HEK293 (cell line): Measurements from ENCODE around the gene NCOR2.

Experiments
- CTCF ChIA-PET: fragments of 350-600 bp; formaldehyde crosslinking; extraction: SDS; loops from one replicate; lab custom pipeline; 2021; ENCODE audit warnings: antibody characterized with exemption; lab: Yijun Ruan, JAX
- POLR2A ChIA-PET: fragments of 300-600 bp; formaldehyde crosslinking; extraction: SDS; loops from one replicate; lab custom pipeline; 2020; ENCODE audit warnings: antibody characterized with exemption, inconsistent platforms; lab: Yijun Ruan, JAX
- H3K27ac ChIP-seq: fragments of 200-500 bp; sonication (Bioruptor generic); 2 replicates; pipeline ENCODE4 v1.5.1; 2014; ENCODE audit warnings: low read depth, low read length, control low read depth, inconsistent platforms; ENCODE audit errors: extremely low read depth
- H3K36me3 ChIP-seq, 2 experiments: fragments of 200-500 bp in 1 of 2; sonication (Bioruptor generic) in 1 of 2; 1 replicate in 1 of 2; 2 replicates in 1 of 2; pipeline ENCODE4 v1.5.1; 2014 to 2017; ENCODE audit warnings: inconsistent platforms in 2 of 2, low read length in 2 of 2; ENCODE audit not compliant: control insufficient read depth in 2 of 2, insufficient read depth in 1 of 2
- H3K4me1 ChIP-seq: fragments of 200-500 bp; sonication (Bioruptor generic); 2 replicates; pipeline ENCODE4 v1.5.1; 2014; ENCODE audit warnings: mild to moderate bottlenecking, low read length, inconsistent platforms; ENCODE audit not compliant: control insufficient read depth, insufficient read depth
- H3K4me3 ChIP-seq: 2 replicates; pipeline ENCODE4 v1.5.1; 2011; ENCODE audit warnings: low read depth, mild to moderate bottlenecking, control low read depth, low read length, moderate library complexity
- H3K9me3 ChIP-seq: fragments of 200-500 bp; sonication (Bioruptor generic); 2 replicates; pipeline ENCODE4 v1.5.1; 2014; ENCODE audit warnings: low read depth, low read length, inconsistent platforms; ENCODE audit not compliant: control insufficient read depth, insufficient read depth
- BCL11A ChIP-seq: fragments of 450-650 bp; formaldehyde crosslinking; IDR thresholded peaks from 2 replicates; pipeline ENCODE4 v1.5.1; 2016; ENCODE audit warnings: low read depth, missing biosample characterization, missing genetic modification characterization
- GLIS2 ChIP-seq: fragments of 450-650 bp; formaldehyde crosslinking; IDR thresholded peaks from 2 replicates; pipeline ENCODE4 v1.5.1; 2016; ENCODE audit warnings: missing biosample characterization, missing genetic modification characterization
- OSR2 ChIP-seq: fragments of 450-650 bp; formaldehyde crosslinking; IDR thresholded peaks from 2 replicates; pipeline ENCODE4 v1.5.1; 2016; ENCODE audit warnings: missing biosample characterization, missing genetic modification characterization
- PRDM1 ChIP-seq: fragments of 450-650 bp; formaldehyde crosslinking; IDR thresholded peaks from 2 replicates; pipeline ENCODE4; 2016; ENCODE audit warnings: missing biosample characterization, missing genetic modification characterization
- SCRT2 ChIP-seq: fragments of 450-650 bp; formaldehyde crosslinking; IDR thresholded peaks from 2 replicates; pipeline ENCODE4 v1.5.1; 2016; ENCODE audit warnings: missing biosample characterization, missing genetic modification characterization
- SP7 ChIP-seq: fragments of 450-650 bp; formaldehyde crosslinking; IDR thresholded peaks from 2 replicates; pipeline ENCODE4 v1.5.1; 2016; ENCODE audit warnings: missing biosample characterization, missing genetic modification characterization
- ZFP37 ChIP-seq: fragments of 450-650 bp; formaldehyde crosslinking; IDR thresholded peaks from 2 replicates; pipeline ENCODE4 v1.5.1; 2016; ENCODE audit warnings: missing biosample characterization, missing genetic modification characterization
- ZIC2 ChIP-seq: fragments of 450-650 bp; formaldehyde crosslinking; IDR thresholded peaks from 2 replicates; pipeline ENCODE4 v1.5.1; 2016; ENCODE audit warnings: missing biosample characterization, missing genetic modification characterization
- ZNF623 ChIP-seq: fragments of 450-650 bp; formaldehyde crosslinking; IDR thresholded peaks from 2 replicates; pipeline ENCODE4 v1.5.1; 2016; ENCODE audit warnings: missing biosample characterization, missing genetic modification characterization
- ZNF843 ChIP-seq: fragments of 450-650 bp; formaldehyde crosslinking; IDR thresholded peaks from 2 replicates; pipeline ENCODE4 v1.5.1; 2016; ENCODE audit warnings: missing biosample characterization, missing genetic modification characterization
- TF ChIP-seq, protein P1 (sequence below): fragments of 450-650 bp; formaldehyde crosslinking; IDR thresholded peaks from 2 replicates; pipeline ENCODE4 v1.5.1; 2016; ENCODE audit warnings: missing biosample characterization, missing genetic modification characterization
- TF ChIP-seq, protein P2 (sequence below): fragments of 450-650 bp; formaldehyde crosslinking; IDR thresholded peaks from 2 replicates; pipeline ENCODE4 v1.5.1; 2016; ENCODE audit warnings: missing biosample characterization, missing genetic modification characterization, low read depth
- TF ChIP-seq, protein P3 (sequence below): fragments of 450-650 bp; formaldehyde crosslinking; optimal IDR thresholded peaks from 2 replicates; pipeline ENCODE3; 2016; ENCODE audit warnings: missing biosample characterization, mild to moderate bottlenecking, missing genetic modification characterization
- TF ChIP-seq, protein P4 (sequence below): fragments of 450-650 bp; formaldehyde crosslinking; IDR thresholded peaks from 2 replicates; pipeline ENCODE4 v1.5.1; 2016; ENCODE audit warnings: missing biosample characterization, missing genetic modification characterization, borderline replicate concordance
- TF ChIP-seq, protein P5 (sequence below): fragments of 450-650 bp; formaldehyde crosslinking; IDR thresholded peaks from 2 replicates; pipeline ENCODE4 v1.5.1; 2016; ENCODE audit warnings: missing biosample characterization, missing genetic modification characterization

NCOR2 gene

DNA sequence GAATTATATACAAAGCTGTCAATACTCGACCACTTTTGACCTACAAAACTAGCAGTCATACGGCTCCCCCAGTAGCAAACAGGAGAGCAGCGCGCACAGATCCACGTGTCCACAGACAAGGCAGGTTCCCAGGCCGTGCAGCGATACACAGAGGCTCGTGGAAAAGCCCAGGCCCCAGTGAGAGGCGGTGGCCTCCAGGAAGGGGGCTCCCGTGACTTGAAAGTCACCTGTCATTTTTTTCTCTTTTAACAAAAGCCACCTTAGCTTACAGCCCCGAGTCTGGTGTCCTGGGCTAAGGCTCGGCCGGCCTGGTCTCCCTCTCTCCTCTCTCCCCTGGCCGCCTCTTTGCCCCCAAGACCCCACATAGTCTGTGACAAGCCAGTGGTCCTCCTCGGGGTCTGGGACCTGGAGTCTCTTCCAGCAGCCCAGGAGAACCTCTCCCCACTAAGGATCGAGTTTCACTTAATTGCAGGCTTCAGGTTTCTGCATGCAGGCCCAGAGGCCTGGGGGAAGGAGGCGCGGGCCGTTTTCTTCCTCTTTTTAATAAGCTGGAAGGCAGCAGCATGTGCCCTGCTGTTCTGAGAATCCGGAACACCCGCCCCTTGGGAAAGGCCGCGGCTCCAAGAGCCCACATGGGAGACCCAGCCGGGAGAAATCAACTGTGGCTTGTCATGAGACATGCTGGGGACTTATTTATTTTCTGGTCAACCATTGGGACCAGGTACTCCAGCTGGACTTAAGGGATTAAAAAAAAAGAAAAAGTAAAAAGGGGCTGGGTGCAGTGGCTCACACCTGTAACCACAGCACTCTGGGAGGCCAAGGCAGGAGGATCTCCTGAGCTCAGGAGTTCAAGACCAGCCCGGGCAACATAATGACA, 15.9 kb downstream of the NCOR2 start (continued):
- TF ChIP-seq OSR2 (tag by site-specific recombination) (peak; percentile 63; the same call in 1 of the 2 replicates), ZNF843 (tag by site-specific recombination) (peak; percentile 57), SCRT2 (peak; percentile 74)
- TF ChIP-seq, protein P1, sequence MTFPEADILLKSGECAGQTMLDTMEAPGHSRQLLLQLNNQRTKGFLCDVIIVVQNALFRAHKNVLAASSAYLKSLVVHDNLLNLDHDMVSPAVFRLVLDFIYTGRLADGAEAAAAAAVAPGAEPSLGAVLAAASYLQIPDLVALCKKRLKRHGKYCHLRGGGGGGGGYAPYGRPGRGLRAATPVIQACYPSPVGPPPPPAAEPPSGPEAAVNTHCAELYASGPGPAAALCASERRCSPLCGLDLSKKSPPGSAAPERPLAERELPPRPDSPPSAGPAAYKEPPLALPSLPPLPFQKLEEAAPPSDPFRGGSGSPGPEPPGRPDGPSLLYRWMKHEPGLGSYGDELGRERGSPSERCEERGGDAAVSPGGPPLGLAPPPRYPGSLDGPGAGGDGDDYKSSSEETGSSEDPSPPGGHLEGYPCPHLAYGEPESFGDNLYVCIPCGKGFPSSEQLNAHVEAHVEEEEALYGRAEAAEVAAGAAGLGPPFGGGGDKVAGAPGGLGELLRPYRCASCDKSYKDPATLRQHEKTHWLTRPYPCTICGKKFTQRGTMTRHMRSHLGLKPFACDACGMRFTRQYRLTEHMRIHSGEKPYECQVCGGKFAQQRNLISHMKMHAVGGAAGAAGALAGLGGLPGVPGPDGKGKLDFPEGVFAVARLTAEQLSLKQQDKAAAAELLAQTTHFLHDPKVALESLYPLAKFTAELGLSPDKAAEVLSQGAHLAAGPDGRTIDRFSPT (tag by site-specific recombination) = peak; percentile 47; the same call in 1 of the 2 replicates

DNA sequence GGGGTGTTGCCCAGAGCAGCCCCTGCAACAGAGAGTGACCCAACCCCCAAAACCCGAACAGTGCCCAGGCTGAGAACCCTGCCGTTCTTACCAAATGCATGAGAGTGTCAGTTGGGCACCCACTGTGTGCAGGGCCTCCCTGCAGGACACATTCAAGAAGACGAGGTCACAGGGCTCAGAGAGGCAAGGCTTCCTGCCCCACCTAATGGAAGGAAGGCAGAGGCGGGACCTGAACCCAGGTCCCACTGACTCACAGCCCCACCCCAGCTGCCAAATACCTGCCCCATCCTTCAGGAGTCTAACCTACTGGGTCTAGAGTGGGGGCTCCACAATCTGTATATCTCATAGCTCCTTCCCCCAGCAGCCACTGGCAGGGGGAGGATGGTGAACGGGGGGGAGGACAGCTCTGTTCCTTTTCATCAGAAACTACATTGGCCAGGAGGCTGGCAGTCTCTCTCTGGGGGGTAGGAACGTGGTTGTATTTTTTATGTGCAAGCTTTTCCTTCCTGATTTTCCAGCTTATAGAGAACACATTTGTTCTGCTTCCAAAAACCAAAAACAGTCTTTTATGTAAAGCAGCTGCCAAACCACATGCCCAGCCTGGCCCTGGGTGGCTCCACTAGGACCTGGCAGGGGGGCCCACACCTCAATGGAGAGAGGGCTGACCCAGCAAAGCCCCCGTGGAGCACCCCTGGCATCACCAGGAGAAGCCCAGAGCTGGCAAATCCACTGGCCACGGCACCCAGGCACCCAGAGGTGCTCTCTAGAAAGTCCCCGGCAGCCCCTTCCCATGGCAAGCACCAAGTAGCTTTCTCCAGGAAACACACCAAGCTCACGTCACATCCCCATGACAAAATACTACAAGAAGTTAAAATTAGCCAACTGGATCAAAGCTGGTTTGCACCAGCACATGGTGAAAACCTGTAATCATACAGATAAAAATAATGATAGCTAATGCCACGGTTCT, 17.0 kb downstream of the NCOR2 start:
- ChIA-PET POLR2A (interaction anchor here (0.8 to 1.7 kb wide), 2 partner anchors 32 to 135 kb away, joined by 3 to 5 read pairs; no protein-coding TSS in a partner anchor), CTCF (interaction anchor here (0.6 to 2.0 kb wide), 5 partner anchors 12 to 362 kb away, joined by 3 to 7 read pairs (median 3); no protein-coding TSS in a partner anchor)
- Histone ChIP-seq H3K36me3 (no peaks in the 10 kb centered on the region), H3K9me3 (no peaks in the 10 kb centered on the region), H3K4me1 (peaks cover 23% of the 10 kb centered on the region), H3K4me3 (no peak overlapping the region), H3K27ac (no peak overlapping the region; the same call in 1 of the 2 replicates)
- TF ChIP-seq PRDM1 = no peak
- TF ChIP-seq, protein P2, sequence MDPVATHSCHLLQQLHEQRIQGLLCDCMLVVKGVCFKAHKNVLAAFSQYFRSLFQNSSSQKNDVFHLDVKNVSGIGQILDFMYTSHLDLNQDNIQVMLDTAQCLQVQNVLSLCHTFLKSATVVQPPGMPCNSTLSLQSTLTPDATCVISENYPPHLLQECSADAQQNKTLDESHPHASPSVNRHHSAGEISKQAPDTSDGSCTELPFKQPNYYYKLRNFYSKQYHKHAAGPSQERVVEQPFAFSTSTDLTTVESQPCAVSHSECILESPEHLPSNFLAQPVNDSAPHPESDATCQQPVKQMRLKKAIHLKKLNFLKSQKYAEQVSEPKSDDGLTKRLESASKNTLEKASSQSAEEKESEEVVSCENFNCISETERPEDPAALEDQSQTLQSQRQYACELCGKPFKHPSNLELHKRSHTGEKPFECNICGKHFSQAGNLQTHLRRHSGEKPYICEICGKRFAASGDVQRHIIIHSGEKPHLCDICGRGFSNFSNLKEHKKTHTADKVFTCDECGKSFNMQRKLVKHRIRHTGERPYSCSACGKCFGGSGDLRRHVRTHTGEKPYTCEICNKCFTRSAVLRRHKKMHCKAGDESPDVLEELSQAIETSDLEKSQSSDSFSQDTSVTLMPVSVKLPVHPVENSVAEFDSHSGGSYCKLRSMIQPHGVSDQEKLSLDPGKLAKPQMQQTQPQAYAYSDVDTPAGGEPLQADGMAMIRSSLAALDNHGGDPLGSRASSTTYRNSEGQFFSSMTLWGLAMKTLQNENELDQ (tag by site-specific recombination) = no peak
- TF ChIP-seq, protein P3, sequence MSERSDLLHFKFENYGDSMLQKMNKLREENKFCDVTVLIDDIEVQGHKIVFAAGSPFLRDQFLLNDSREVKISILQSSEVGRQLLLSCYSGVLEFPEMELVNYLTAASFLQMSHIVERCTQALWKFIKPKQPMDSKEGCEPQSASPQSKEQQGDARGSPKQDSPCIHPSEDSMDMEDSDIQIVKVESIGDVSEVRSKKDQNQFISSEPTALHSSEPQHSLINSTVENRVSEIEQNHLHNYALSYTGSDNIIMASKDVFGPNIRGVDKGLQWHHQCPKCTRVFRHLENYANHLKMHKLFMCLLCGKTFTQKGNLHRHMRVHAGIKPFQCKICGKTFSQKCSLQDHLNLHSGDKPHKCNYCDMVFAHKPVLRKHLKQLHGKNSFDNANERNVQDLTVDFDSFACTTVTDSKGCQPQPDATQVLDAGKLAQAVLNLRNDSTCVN (tag by site-specific recombination) = peak; percentile 9
- no peak for TF ChIP-seq BCL11A (tag by site-specific recombination)
- no peak for TF ChIP-seq ZNF623
- no peak for TF ChIP-seq ZFP37
- TF ChIP-seq, protein P4, sequence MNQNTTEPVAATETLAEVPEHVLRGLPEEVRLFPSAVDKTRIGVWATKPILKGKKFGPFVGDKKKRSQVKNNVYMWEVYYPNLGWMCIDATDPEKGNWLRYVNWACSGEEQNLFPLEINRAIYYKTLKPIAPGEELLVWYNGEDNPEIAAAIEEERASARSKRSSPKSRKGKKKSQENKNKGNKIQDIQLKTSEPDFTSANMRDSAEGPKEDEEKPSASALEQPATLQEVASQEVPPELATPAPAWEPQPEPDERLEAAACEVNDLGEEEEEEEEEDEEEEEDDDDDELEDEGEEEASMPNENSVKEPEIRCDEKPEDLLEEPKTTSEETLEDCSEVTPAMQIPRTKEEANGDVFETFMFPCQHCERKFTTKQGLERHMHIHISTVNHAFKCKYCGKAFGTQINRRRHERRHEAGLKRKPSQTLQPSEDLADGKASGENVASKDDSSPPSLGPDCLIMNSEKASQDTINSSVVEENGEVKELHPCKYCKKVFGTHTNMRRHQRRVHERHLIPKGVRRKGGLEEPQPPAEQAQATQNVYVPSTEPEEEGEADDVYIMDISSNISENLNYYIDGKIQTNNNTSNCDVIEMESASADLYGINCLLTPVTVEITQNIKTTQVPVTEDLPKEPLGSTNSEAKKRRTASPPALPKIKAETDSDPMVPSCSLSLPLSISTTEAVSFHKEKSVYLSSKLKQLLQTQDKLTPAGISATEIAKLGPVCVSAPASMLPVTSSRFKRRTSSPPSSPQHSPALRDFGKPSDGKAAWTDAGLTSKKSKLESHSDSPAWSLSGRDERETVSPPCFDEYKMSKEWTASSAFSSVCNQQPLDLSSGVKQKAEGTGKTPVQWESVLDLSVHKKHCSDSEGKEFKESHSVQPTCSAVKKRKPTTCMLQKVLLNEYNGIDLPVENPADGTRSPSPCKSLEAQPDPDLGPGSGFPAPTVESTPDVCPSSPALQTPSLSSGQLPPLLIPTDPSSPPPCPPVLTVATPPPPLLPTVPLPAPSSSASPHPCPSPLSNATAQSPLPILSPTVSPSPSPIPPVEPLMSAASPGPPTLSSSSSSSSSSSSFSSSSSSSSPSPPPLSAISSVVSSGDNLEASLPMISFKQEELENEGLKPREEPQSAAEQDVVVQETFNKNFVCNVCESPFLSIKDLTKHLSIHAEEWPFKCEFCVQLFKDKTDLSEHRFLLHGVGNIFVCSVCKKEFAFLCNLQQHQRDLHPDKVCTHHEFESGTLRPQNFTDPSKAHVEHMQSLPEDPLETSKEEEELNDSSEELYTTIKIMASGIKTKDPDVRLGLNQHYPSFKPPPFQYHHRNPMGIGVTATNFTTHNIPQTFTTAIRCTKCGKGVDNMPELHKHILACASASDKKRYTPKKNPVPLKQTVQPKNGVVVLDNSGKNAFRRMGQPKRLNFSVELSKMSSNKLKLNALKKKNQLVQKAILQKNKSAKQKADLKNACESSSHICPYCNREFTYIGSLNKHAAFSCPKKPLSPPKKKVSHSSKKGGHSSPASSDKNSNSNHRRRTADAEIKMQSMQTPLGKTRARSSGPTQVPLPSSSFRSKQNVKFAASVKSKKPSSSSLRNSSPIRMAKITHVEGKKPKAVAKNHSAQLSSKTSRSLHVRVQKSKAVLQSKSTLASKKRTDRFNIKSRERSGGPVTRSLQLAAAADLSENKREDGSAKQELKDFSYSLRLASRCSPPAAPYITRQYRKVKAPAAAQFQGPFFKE (tag by site-specific recombination) = no peak
- TF ChIP-seq GLIS2 (tag by site-specific recombination) = peak; percentile 63; the same call in 1 of the 2 replicates
- TF ChIP-seq ZIC2 (tag by site-specific recombination) = peak; percentile 56
- peak; percentile 55 for TF ChIP-seq SP7 (tag by site-specific recombination)
- TF ChIP-seq, protein P5, sequence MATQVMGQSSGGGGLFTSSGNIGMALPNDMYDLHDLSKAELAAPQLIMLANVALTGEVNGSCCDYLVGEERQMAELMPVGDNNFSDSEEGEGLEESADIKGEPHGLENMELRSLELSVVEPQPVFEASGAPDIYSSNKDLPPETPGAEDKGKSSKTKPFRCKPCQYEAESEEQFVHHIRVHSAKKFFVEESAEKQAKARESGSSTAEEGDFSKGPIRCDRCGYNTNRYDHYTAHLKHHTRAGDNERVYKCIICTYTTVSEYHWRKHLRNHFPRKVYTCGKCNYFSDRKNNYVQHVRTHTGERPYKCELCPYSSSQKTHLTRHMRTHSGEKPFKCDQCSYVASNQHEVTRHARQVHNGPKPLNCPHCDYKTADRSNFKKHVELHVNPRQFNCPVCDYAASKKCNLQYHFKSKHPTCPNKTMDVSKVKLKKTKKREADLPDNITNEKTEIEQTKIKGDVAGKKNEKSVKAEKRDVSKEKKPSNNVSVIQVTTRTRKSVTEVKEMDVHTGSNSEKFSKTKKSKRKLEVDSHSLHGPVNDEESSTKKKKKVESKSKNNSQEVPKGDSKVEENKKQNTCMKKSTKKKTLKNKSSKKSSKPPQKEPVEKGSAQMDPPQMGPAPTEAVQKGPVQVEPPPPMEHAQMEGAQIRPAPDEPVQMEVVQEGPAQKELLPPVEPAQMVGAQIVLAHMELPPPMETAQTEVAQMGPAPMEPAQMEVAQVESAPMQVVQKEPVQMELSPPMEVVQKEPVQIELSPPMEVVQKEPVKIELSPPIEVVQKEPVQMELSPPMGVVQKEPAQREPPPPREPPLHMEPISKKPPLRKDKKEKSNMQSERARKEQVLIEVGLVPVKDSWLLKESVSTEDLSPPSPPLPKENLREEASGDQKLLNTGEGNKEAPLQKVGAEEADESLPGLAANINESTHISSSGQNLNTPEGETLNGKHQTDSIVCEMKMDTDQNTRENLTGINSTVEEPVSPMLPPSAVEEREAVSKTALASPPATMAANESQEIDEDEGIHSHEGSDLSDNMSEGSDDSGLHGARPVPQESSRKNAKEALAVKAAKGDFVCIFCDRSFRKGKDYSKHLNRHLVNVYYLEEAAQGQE (tag by site-specific recombination) = no peak
